IMR-90 (cell line): ENCODE results near the gene CEBPE. TPM values are rescaled to one million over a fixed set of nuclear protein-coding genes. Genes with fewer than 3 reads are reported as not detected.

Experiments
- ATAC-seq: fragments of 200-7000 bp; cut with Tn5 transposase; 2 replicates; pipeline ENCODE4 v1.9.1; 2020; ENCODE audit warnings: low read depth, mild to moderate bottlenecking, moderate library complexity
- BruUV-seq: library from RNA; stranded (reverse); fragments of 400-500 nt; replicated peaks from 2 replicates; lab custom pipeline; 2021; lab: Mats Ljungman, UMichigan
- CTCF ChIA-PET: fragments of 300-600 bp; formaldehyde crosslinking; extraction: SDS; loops from one replicate; lab custom pipeline; 2021; ENCODE audit warnings: antibody characterized with exemption; lab: Yijun Ruan, JAX
- POLR2A ChIA-PET: fragments of 300-600 bp; sonication (Branson Sonifier 250); formaldehyde crosslinking; loops from one replicate; lab custom pipeline; 2022; ENCODE audit warnings: antibody characterized with exemption; ENCODE audit not compliant: unreplicated experiment; lab: Charles Lee
- DNase-seq: peaks from one replicate; pipeline ENCODE4 v3.0.0; 2013
- H2AFZ ChIP-seq: replicated peaks from 2 replicates; pipeline ENCODE3; 2013; ENCODE audit warnings: low read length, mild to moderate bottlenecking; ENCODE audit not compliant: poor library complexity
- H2AK5ac ChIP-seq: 2 replicates; pipeline ENCODE4 v1.6.1; 2013; ENCODE audit warnings: low read depth, low read length, inconsistent platforms
- H2AK9ac ChIP-seq: replicated peaks from 2 replicates; pipeline ENCODE3; 2013; ENCODE audit warnings: mild to moderate bottlenecking, low read depth, low read length, moderate library complexity; ENCODE audit not compliant: poor library complexity
- H2BK120ac ChIP-seq: 2 replicates; pipeline ENCODE4 v1.6.1; 2013; ENCODE audit warnings: low read depth, low read length, inconsistent platforms
- H2BK15ac ChIP-seq: 3 replicates; pipeline ENCODE4 v1.6.1; 2013; ENCODE audit warnings: low read depth, low read length, inconsistent platforms
- H2BK20ac ChIP-seq: 2 replicates; pipeline ENCODE4 v1.6.1; 2013; ENCODE audit warnings: low read depth, mild to moderate bottlenecking, inconsistent platforms, low read length, moderate library complexity
- H2BK5ac ChIP-seq: 2 replicates; pipeline ENCODE4 v1.6.1; 2013; ENCODE audit warnings: mild to moderate bottlenecking, low read depth, low read length, inconsistent platforms; ENCODE audit not compliant: poor library complexity, severe bottlenecking
- H3K14ac ChIP-seq: replicated peaks from 2 replicates; pipeline ENCODE4 v1.6.1; 2013; ENCODE audit warnings: low read depth, low read length, inconsistent platforms
- H3K18ac ChIP-seq: 2 replicates; pipeline ENCODE4 v1.6.1; 2013; ENCODE audit warnings: low read depth, low read length, control low read depth
- H3K23ac ChIP-seq: 2 replicates; pipeline ENCODE4 v1.6.1; 2013; ENCODE audit warnings: low read depth, low read length, inconsistent platforms
- H3K27ac ChIP-seq: 2 replicates; pipeline ENCODE4 v1.5.1; 2013; ENCODE audit warnings: mild to moderate bottlenecking, control low read depth, low read length; ENCODE audit not compliant: insufficient read depth
- H3K27me3 ChIP-seq: 2 replicates; pipeline ENCODE4 v1.6.1; 2013; ENCODE audit warnings: low read length; ENCODE audit not compliant: control insufficient read depth, insufficient read depth
- H3K36me3 ChIP-seq: 2 replicates; pipeline ENCODE4 v1.6.1; 2013; ENCODE audit warnings: low read length, mixed read lengths; ENCODE audit not compliant: control insufficient read depth, insufficient read depth
- H3K4ac ChIP-seq: 2 replicates; pipeline ENCODE4 v1.6.1; 2013; ENCODE audit warnings: low read depth, low read length, inconsistent platforms
- H3K4me1 ChIP-seq: 2 replicates; pipeline ENCODE4 v1.6.1; 2013; ENCODE audit warnings: low read length, mixed read lengths; ENCODE audit not compliant: control insufficient read depth, insufficient read depth
- H3K4me2 ChIP-seq: 2 replicates; pipeline ENCODE4 v1.6.1; 2013; ENCODE audit warnings: low read depth, mild to moderate bottlenecking, control low read depth, low read length, moderate library complexity
- H3K4me3 ChIP-seq: 2 replicates; pipeline ENCODE4 v1.5.1; 2013; ENCODE audit warnings: low read depth, mild to moderate bottlenecking, control low read depth, low read length, moderate library complexity; ENCODE audit not compliant: insufficient read depth
- H3K56ac ChIP-seq: 2 replicates; pipeline ENCODE4 v1.6.1; 2013; ENCODE audit warnings: low read length, inconsistent platforms; ENCODE audit not compliant: insufficient read depth; ENCODE audit errors: extremely low read depth
- H3K79me1 ChIP-seq, 2 experiments: 2 replicates each; pipeline ENCODE4 v1.6.1; 2013; ENCODE audit warnings: low read length in 2 of 2, inconsistent platforms in 1 of 2, low read depth in 1 of 2
- H3K9ac ChIP-seq: 2 replicates; pipeline ENCODE4 v1.6.1; 2013; ENCODE audit warnings: low read depth, low read length, control low read depth
- H3K9me1 ChIP-seq: 2 replicates; pipeline ENCODE4 v1.6.1; 2013; ENCODE audit warnings: low read length, inconsistent platforms; ENCODE audit not compliant: insufficient read depth
- H3K9me3 ChIP-seq: 2 replicates; pipeline ENCODE4 v1.6.1; 2013; ENCODE audit warnings: low read length; ENCODE audit not compliant: control insufficient read depth, insufficient read depth
- H4K20me1 ChIP-seq: 2 replicates; pipeline ENCODE4 v1.6.1; 2013; ENCODE audit warnings: low read length, inconsistent platforms; ENCODE audit not compliant: insufficient read depth
- H4K5ac ChIP-seq: 2 replicates; pipeline ENCODE4 v1.6.1; 2013; ENCODE audit warnings: mild to moderate bottlenecking, low read depth, low read length, control low read depth
- H4K8ac ChIP-seq, 2 experiments: 2 replicates each; pipeline ENCODE4 v1.6.1; 2013; ENCODE audit warnings: low read depth in 2 of 2, low read length in 2 of 2, control low read depth in 1 of 2, inconsistent platforms in 1 of 2
- H4K91ac ChIP-seq: 2 replicates; pipeline ENCODE4 v1.6.1; 2013; ENCODE audit warnings: low read depth, low read length, inconsistent platforms; ENCODE audit not compliant: insufficient read depth
- BHLHE40 ChIP-seq: fragments of 150-350 bp; IDR thresholded peaks from 2 replicates; pipeline ENCODE4 v1.6.1; 2016; ENCODE audit warnings: mild to moderate bottlenecking, low read depth, low read length
- CHD1 ChIP-seq: IDR thresholded peaks from 2 replicates; pipeline ENCODE4 v1.6.1; 2012; ENCODE audit warnings: low read depth, low read length, improper control_type of control experiment
- CTCF ChIP-seq: conservative IDR thresholded peaks from 2 replicates; pipeline ENCODE4 v1.5.1; 2012; ENCODE audit warnings: mild to moderate bottlenecking, low read depth, low read length, improper control_type of control experiment
- ELK1 ChIP-seq: fragments of 150-350 bp; IDR thresholded peaks from 2 replicates; pipeline ENCODE4 v1.6.1; 2016; ENCODE audit warnings: low read depth, mild to moderate bottlenecking, low read length, moderate library complexity, borderline replicate concordance
- MAFK ChIP-seq: IDR thresholded peaks from 2 replicates; pipeline ENCODE4 v1.6.1; 2012; ENCODE audit warnings: low read depth, low read length, improper control_type of control experiment
- POLR2A ChIP-seq: IDR thresholded peaks from 2 replicates; pipeline ENCODE4 v1.6.1; 2012; ENCODE audit warnings: mild to moderate bottlenecking, low read depth, low read length
- RFX5 ChIP-seq: IDR thresholded peaks from 2 replicates; pipeline ENCODE4 v1.8.0; 2012; ENCODE audit warnings: low read depth, mild to moderate bottlenecking, low read length, moderate library complexity
- USF2 ChIP-seq: fragments of 150-350 bp; IDR thresholded peaks from 2 replicates; pipeline ENCODE4 v1.6.1; 2017; ENCODE audit warnings: mild to moderate bottlenecking, antibody characterized with exemption, low read length, low read depth
- WGBS, 2 experiments: methylation state at CpG; one replicate each; pipeline versions ENCODE4 v1.1.5 to v1.1.7; 2013; ENCODE audit warnings: missing lambda C conversion rate in 2 of 2; ENCODE audit not compliant: insufficient read length in 1 of 2; ENCODE audit errors: extremely low coverage in 2 of 2; 5-methylcytosine and 5-hydroxymethylcytosine counted together
- dilution Hi-C: fragments of 300-500 bp; cut with HindIII; formaldehyde crosslinking; loops from one replicate; pipeline ENCODE4 v1.14.3; 2018; ENCODE audit warnings: low sequenced_read_pairs; ENCODE audit not compliant: unreplicated experiment
- in situ Hi-C: fragments of 300-500 bp; cut with MboI; formaldehyde crosslinking; loops from 3 replicates; pipeline ENCODE4 v1.14.3; 2019; ENCODE audit warnings: low sequenced_read_pairs, inconsistent platforms, mixed read lengths
- intact Hi-C: fragments of 100-400 bp; cut with micrococcal nuclease; formaldehyde crosslinking; loops from 2 replicates; pipeline ENCODE4 v1.10.0; 2022
- polyA plus RNA-seq, 3 experiments: library from polyadenylated mRNA; depleted of rRNA; stranded (reverse); fragments of >200 nt; gene quantifications; 2 replicates each; pipeline ENCODE4 v1.2.3, GENCODE V29; 2012; ENCODE audit warnings: low replicate concordance in 1 of 3
- total RNA-seq: library from RNA; depleted of rRNA; stranded (reverse); fragments of >200 nt; gene quantifications from 2 replicates; pipeline ENCODE4 v1.2.3, GENCODE V29; 2012

CEBPE gene
- total and polyA plus RNA-seq, 2 of the 4 experiments (the other 2 are of a cell fraction): 0.05 TPM; not detected in 1

GRCh38 chr14:23163830-23164229 lies 44.8 kb upstream of the CEBPE start:
- Histone ChIP-seq H2BK20ac (no peak overlapping the region), H3K4me1 (peaks cover 3% of the 10 kb centered on the region; the same call in 1 of the 2 replicates), H3K18ac (no peak overlapping the region), H3K36me3 (no peaks in the 10 kb centered on the region), H4K5ac (no peak overlapping the region), H2AK9ac (no peak overlapping the region), H2BK15ac (no peak overlapping the region), H3K14ac (no peak overlapping the region), H2BK120ac (no peak overlapping the region), H3K4ac (no peak overlapping the region), H2AFZ (no peak overlapping the region), H4K91ac (no peak overlapping the region), H3K4me3 (no peak overlapping the region), H3K4me2 (no peak overlapping the region), H4K8ac (no peak overlapping the region), H3K56ac (no peak overlapping the region), H3K9me1 (no peaks in the 10 kb centered on the region), H3K27ac (no peak overlapping the region), H3K79me1 (no peaks in the 10 kb centered on the region), H3K23ac (no peak overlapping the region), H3K9me3 (no peaks in the 10 kb centered on the region), H4K20me1 (no peaks in the 10 kb centered on the region), H3K27me3 (peaks cover 38% of the 10 kb centered on the region), H3K9ac (no peak overlapping the region), H2BK5ac (no peak overlapping the region), H2AK5ac (no peak overlapping the region)
- TF ChIP-seq ELK1 (no peak), RFX5 (no peak), BHLHE40 (no peak), POLR2A (no peak), USF2 (no peak), CTCF (no peak), CHD1 (no peak), MAFK (no peak)
- in situ Hi-C loops (no loop called here), intact Hi-C loops (no loop called here), dilution Hi-C loops (no loop called here)
- DNase-seq (no peak), ATAC-seq (no peak)
- ChIA-PET POLR2A (no interaction called here), CTCF (interaction anchor here (0.6 to 1.1 kb wide), 3 partner anchors 9 to 44 kb away, joined by 3 read pairs; no protein-coding TSS in a partner anchor)
- BruUV-seq: no TSS peak
- WGBS, 2 experiments: no CpG with 5 or more reads among the region's 2 CpGs
